Measurements from ENCODE around the gene INO80. TPM values are rescaled to one million over a fixed set of nuclear protein-coding genes. Genes with fewer than 3 reads are reported as not detected.

INO80 gene
- total RNA-seq, 2 experiments from 2014 or later = 31.7 to 35.1 TPM

DNA sequence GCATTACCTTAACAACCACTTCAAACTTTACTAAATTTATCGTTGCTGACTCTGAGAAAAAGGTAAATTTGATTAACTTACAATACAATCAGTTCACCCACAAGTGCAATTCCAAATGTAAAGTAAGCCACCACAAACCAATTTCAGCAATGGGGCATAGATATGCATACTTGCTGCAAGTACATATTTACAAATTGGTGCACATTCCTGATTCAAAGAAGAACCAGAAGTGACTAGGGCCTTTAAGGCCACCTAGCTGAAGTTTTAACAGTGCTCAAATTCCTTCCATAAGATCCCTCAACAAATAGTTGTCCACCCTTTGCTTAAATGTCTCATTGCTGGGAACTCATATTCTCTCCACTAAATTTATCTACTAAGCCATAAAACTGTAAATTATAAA is 67.2 kb downstream of the INO80 start:
- TF ChIP-seq CTCF (conservative IDR thresholded peaks at IDR 0.05; ENCODE audit: low read length) (no peak), EZH2phosphoT487 (IDR thresholded peaks at IDR 0.05; ENCODE audit: borderline replicate concordance, low read depth, low read length) (no peak)
- intact Hi-C loops (cut with micrococcal nuclease; ENCODE audit: unreplicated experiment) = no loop called here
- H3K27ac ChIP-seq (ENCODE audit: low read depth, low read length, poor library complexity, severe bottlenecking) = no peak overlapping the region
- H4K20me1 ChIP-seq (ENCODE audit: insufficient read depth, low read length) = no peaks in the 10 kb centered on the region
- ChIA-PET POLR2A (interaction anchor here (0.7 kb wide), 1 partner anchor 190 kb away, joined by 3 read pairs; no protein-coding TSS in a partner anchor), CTCF (ENCODE audit: unreplicated experiment) (no interaction called here)
- DNase-seq (ENCODE audit: low spot score) = no peak
- H3K36me3 ChIP-seq (ENCODE audit: insufficient read depth, low read length) = peaks cover 96% of the 10 kb centered on the region
- no peaks in the 10 kb centered on the region for H3K9me2 ChIP-seq (ENCODE audit: insufficient read depth, low read length)
- H3K4me3 ChIP-seq (ENCODE audit: low read depth, low read length, poor library complexity, severe bottlenecking) = no peak overlapping the region
- H3K9me3 ChIP-seq (ENCODE audit: low read length) = no peaks in the 10 kb centered on the region
- H3K4me1 ChIP-seq (ENCODE audit: insufficient read depth, low read length, poor library complexity, severe bottlenecking) = no peaks in the 10 kb centered on the region
- no TSS peak for BruUV-seq (replicated peaks)
- no peak overlapping the region for H2AFZ ChIP-seq (ENCODE audit: low read length)
- no peaks in the 10 kb centered on the region for H3K79me2 ChIP-seq (ENCODE audit: insufficient read depth, low read depth, low read length)
- H3K4me2 ChIP-seq (ENCODE audit: low read length) = no peak overlapping the region

GRCh38 chr15:41048397-41048796 is 67.7 kb downstream of the INO80 start:
- H3K9me2 ChIP-seq (ENCODE audit: insufficient read depth, low read length) = no peaks in the 10 kb centered on the region
- H3K27ac ChIP-seq (ENCODE audit: low read depth, low read length, poor library complexity, severe bottlenecking) = no peak overlapping the region
- intact Hi-C loops (cut with micrococcal nuclease; ENCODE audit: unreplicated experiment) = no loop called here
- no peak overlapping the region for H2AFZ ChIP-seq (ENCODE audit: low read length)
- H3K36me3 ChIP-seq (ENCODE audit: insufficient read depth, low read length) = peaks cover 96% of the 10 kb centered on the region
- no peaks in the 10 kb centered on the region for H3K4me1 ChIP-seq (ENCODE audit: insufficient read depth, low read length, poor library complexity, severe bottlenecking)
- CTCF ChIA-PET (ENCODE audit: unreplicated experiment) = no interaction called here
- no peaks in the 10 kb centered on the region for H3K9me3 ChIP-seq (ENCODE audit: low read length)
- no peaks in the 10 kb centered on the region for H4K20me1 ChIP-seq (ENCODE audit: insufficient read depth, low read length)
- POLR2A ChIA-PET = interaction anchor here (0.6 to 0.7 kb wide), 2 partner anchors 94 to 190 kb away, joined by 3 read pairs; no protein-coding TSS in a partner anchor
- no peak for DNase-seq (ENCODE audit: low spot score)
- no TSS peak for BruUV-seq (replicated peaks)
- TF ChIP-seq CTCF (conservative IDR thresholded peaks at IDR 0.05; ENCODE audit: low read length) = no peak
- no peak for TF ChIP-seq EZH2phosphoT487 (IDR thresholded peaks at IDR 0.05; ENCODE audit: borderline replicate concordance, low read depth, low read length)
- no peak overlapping the region for H3K4me2 ChIP-seq (ENCODE audit: low read length)
- no peak overlapping the region for H3K4me3 ChIP-seq (ENCODE audit: low read depth, low read length, poor library complexity, severe bottlenecking)
- no peaks in the 10 kb centered on the region for H3K79me2 ChIP-seq (ENCODE audit: insufficient read depth, low read depth, low read length)

- TF ChIP-seq EZH2phosphoT487 (IDR thresholded peaks at IDR 0.05; ENCODE audit: borderline replicate concordance, low read depth, low read length) = no peak
- no peak for TF ChIP-seq CTCF (conservative IDR thresholded peaks at IDR 0.05; ENCODE audit: low read length)
- Histone ChIP-seq H2AFZ (ENCODE audit: low read length) (no peak overlapping the region), H3K9me2 (ENCODE audit: insufficient read depth, low read length) (no peaks in the 10 kb centered on the region), H4K20me1 (ENCODE audit: insufficient read depth, low read length) (no peaks in the 10 kb centered on the region), H3K4me1 (ENCODE audit: insufficient read depth, low read length, poor library complexity, severe bottlenecking) (no peaks in the 10 kb centered on the region), H3K27ac (ENCODE audit: low read depth, low read length, poor library complexity, severe bottlenecking) (no peak overlapping the region), H3K4me2 (ENCODE audit: low read length) (no peak overlapping the region), H3K79me2 (ENCODE audit: insufficient read depth, low read depth, low read length) (no peaks in the 10 kb centered on the region), H3K9me3 (ENCODE audit: low read length) (no peaks in the 10 kb centered on the region), H3K36me3 (ENCODE audit: insufficient read depth, low read length) (peaks cover 96% of the 10 kb centered on the region), H3K4me3 (ENCODE audit: low read depth, low read length, poor library complexity, severe bottlenecking) (no peak overlapping the region)
- ChIA-PET POLR2A (no interaction called here), CTCF (ENCODE audit: unreplicated experiment) (no interaction called here)
- no TSS peak for BruUV-seq (replicated peaks)
- no peak for DNase-seq (ENCODE audit: low spot score)
- intact Hi-C loops (cut with micrococcal nuclease; ENCODE audit: unreplicated experiment) = no loop called here
These were observed 68.6 kb downstream of the INO80 start for GRCh38 chr15:41047474-41047873.

Measured in OCI-LY7 (cell line).